Neural crest cell (in vitro differentiated cells): ENCODE measurements around the gene TRIM66. TPM values are rescaled to one million over a fixed set of nuclear protein-coding genes. Genes with fewer than 3 reads are reported as not detected.

ENCODE experiments used
- DNase-seq: peaks from one replicate; pipeline ENCODE4 v3.0.0; 2021; ENCODE audit warnings: low read depth, mixed read lengths, low spot score
- H3K27ac Mint-ChIP-seq: one replicate; pipeline ENCODE4 v1.8.0; 2021; ENCODE audit warnings: mild to moderate bottlenecking, mixed read lengths; ENCODE audit not compliant: unreplicated experiment
- H3K27me3 Mint-ChIP-seq: 2 replicates; pipeline ENCODE4 v1.8.0; 2021; ENCODE audit warnings: low read depth, mild to moderate bottlenecking, mixed read lengths
- H3K36me3 Mint-ChIP-seq: 2 replicates; pipeline ENCODE4 v1.8.0; 2021; ENCODE audit warnings: low read depth, mild to moderate bottlenecking, mixed read lengths
- H3K4me1 Mint-ChIP-seq: 2 replicates; pipeline ENCODE4 v1.8.0; 2021; ENCODE audit warnings: mixed read lengths
- H3K4me3 Mint-ChIP-seq: one replicate; pipeline ENCODE4 v1.8.0; 2021; ENCODE audit warnings: mild to moderate bottlenecking, mixed read lengths
- H3K9me3 Mint-ChIP-seq: 2 replicates; pipeline ENCODE4 v1.8.0; 2021; ENCODE audit warnings: mixed read lengths
- total RNA-seq: library from RNA; stranded (reverse); gene quantifications from 2 replicates; pipeline ENCODE4 v1.2.1, GENCODE V29; 2021
- TF ChIP-seq, protein P1 (sequence below): fragments of 200-600 bp; sonication (generic); conservative IDR thresholded peaks from 2 replicates; pipeline ENCODE4 v1.5.0; 2021; ENCODE audit warnings: antibody characterized with exemption, mild to moderate bottlenecking

TRIM66 gene
- total RNA-seq, 1 donor from 2014 or later: 6.5 TPM

- TF ChIP-seq, protein P1, sequence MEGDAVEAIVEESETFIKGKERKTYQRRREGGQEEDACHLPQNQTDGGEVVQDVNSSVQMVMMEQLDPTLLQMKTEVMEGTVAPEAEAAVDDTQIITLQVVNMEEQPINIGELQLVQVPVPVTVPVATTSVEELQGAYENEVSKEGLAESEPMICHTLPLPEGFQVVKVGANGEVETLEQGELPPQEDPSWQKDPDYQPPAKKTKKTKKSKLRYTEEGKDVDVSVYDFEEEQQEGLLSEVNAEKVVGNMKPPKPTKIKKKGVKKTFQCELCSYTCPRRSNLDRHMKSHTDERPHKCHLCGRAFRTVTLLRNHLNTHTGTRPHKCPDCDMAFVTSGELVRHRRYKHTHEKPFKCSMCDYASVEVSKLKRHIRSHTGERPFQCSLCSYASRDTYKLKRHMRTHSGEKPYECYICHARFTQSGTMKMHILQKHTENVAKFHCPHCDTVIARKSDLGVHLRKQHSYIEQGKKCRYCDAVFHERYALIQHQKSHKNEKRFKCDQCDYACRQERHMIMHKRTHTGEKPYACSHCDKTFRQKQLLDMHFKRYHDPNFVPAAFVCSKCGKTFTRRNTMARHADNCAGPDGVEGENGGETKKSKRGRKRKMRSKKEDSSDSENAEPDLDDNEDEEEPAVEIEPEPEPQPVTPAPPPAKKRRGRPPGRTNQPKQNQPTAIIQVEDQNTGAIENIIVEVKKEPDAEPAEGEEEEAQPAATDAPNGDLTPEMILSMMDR: no peak
- H3K27ac Mint-ChIP-seq: peak overlapping the region; percentile 92
- no peaks in the 10 kb centered on the region for H3K27me3 Mint-ChIP-seq
- DNase-seq: no peak
- no peaks in the 10 kb centered on the region for H3K9me3 Mint-ChIP-seq
- H3K36me3 Mint-ChIP-seq: peaks cover 14% of the 10 kb centered on the region
- H3K4me1 Mint-ChIP-seq: peaks cover 43% of the 10 kb centered on the region
- H3K4me3 Mint-ChIP-seq: no peak overlapping the region
Measured at GRCh38 chr11:8717876-8718753, 35.6 kb upstream of the TRIM66 start.

DNA sequence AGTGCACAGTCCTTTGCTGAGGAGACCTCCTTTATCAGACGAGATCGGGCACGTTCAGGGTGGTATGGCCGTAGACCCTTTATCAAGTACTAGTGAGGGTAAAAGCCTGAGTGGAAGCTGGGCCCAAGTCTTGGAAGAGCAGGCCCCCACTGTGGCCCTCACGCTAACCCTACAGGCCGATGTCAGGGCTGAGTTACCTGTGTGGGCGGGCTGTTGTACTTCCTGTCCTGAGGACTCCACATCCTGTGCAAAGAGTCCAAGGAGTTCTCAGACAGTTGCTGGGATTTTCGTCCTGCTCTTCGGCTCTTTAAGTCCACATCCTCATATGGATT, 35.0 kb upstream of the TRIM66 start:
- TF ChIP-seq, protein P1: no peak
- no peak for DNase-seq
- H3K27ac Mint-ChIP-seq: peak overlapping the region; percentile 92
- no peaks in the 10 kb centered on the region for H3K27me3 Mint-ChIP-seq
- no peak overlapping the region for H3K4me3 Mint-ChIP-seq
- H3K4me1 Mint-ChIP-seq: peaks cover 43% of the 10 kb centered on the region
- peaks cover 14% of the 10 kb centered on the region for H3K36me3 Mint-ChIP-seq
- no peaks in the 10 kb centered on the region for H3K9me3 Mint-ChIP-seq

DNA sequence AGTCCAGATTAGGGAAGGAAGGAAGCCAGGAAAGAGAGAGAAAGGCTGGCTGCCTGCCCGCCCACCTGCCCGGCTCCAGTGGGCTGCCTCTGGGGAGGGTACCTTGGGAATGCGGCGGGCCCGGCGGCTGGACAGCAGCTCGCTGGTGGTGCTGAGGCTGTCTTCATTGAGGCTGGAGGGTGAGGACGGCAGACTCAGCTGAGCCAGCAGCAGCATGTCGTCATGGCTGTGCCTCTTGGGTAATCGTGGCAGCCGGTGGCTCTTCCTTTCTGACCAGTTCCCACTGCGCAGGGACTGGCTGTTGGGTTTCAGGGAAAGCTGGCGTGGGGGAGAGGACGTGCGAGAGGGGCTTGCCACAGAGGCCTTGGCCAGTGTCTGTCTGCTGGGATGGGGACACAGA, 33.0 kb upstream of the TRIM66 start:
- Mint-ChIP-seq H3K27ac (no peak overlapping the region), H3K4me1 (peaks cover 32% of the 10 kb centered on the region)

DNA sequence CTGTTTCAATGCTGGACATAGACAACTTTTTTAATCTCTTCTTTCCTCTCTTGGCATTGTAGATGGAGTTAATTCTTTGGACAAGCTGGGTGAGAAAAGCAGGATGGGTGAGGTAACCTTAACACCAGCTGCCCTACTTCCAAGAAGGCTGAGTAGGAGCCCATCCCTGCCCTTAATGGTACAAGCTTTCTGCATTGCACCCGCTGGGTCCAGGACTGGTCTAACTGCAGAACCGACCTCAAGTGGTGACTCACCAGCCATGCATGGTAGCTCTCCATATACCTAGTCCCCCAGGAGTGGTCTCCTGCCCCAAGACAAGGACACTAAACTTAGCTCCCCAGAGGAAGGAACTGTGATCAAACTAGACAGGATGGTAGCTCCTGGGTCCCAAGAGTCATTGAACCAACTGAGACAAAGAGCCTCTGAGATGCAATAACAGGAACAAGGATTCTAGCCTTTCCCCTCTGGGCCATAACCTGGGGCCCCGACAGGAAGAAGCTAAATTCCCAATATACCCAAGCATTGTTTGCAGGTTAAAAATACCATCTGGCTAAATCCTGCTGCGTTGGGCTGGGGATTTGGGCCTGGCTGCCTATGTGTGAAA, 32.3 kb upstream of the TRIM66 start:
- Mint-ChIP-seq H3K4me3 (no peak overlapping the region), H3K27ac (peak overlapping the region; percentile 70), H3K27me3 (no peaks in the 10 kb centered on the region), H3K36me3 (peaks cover 14% of the 10 kb centered on the region), H3K9me3 (no peaks in the 10 kb centered on the region), H3K4me1 (peaks cover 32% of the 10 kb centered on the region)
- TF ChIP-seq, protein P1: no peak
- no peak for DNase-seq

More for the DNA sequence above, 33.0 kb upstream of the TRIM66 start:
- TF ChIP-seq, protein P1: no peak
- no peak overlapping the region for H3K4me3 Mint-ChIP-seq
- H3K36me3 Mint-ChIP-seq: peaks cover 14% of the 10 kb centered on the region
- H3K27me3 Mint-ChIP-seq: no peaks in the 10 kb centered on the region
- H3K9me3 Mint-ChIP-seq: no peaks in the 10 kb centered on the region
- DNase-seq: no peak

- no peaks in the 10 kb centered on the region for H3K9me3 Mint-ChIP-seq
- no peak for DNase-seq
- no peak overlapping the region for H3K27ac Mint-ChIP-seq
- H3K27me3 Mint-ChIP-seq: no peaks in the 10 kb centered on the region
- peaks cover 27% of the 10 kb centered on the region for H3K4me1 Mint-ChIP-seq
- H3K36me3 Mint-ChIP-seq: peaks cover 14% of the 10 kb centered on the region
- H3K4me3 Mint-ChIP-seq: no peak overlapping the region
- TF ChIP-seq, protein P1: no peak
Measured at GRCh38 chr11:8713760-8714454, 31.4 kb upstream of the TRIM66 start.
